ENCODE results near the gene LRRC15.

GRCh38 chr3:194350726-194351071 is 18.8 kb downstream of the LRRC15 start:
- no peak for TF ChIP-seq CTCF (conservative IDR thresholded peaks at IDR 0.05; ENCODE audit: low read depth in 2 of 2)
- TF ChIP-seq EZH2 (IDR thresholded peaks at IDR 0.05; ENCODE audit: low read depth, unreplicated experiment), result no peak
- TF ChIP-seq EZH2phosphoT487 (IDR thresholded peaks at IDR 0.05; ENCODE audit: unreplicated experiment), result no peak
- TF ChIP-seq ZNF114 (CRISPR knock-in tag; IDR thresholded peaks at IDR 0.05), result no peak
- TF ChIP-seq POLR2AphosphoS5 (IDR thresholded peaks at IDR 0.05; ENCODE audit: low read depth), result no peak
- TF ChIP-seq, protein P1, sequence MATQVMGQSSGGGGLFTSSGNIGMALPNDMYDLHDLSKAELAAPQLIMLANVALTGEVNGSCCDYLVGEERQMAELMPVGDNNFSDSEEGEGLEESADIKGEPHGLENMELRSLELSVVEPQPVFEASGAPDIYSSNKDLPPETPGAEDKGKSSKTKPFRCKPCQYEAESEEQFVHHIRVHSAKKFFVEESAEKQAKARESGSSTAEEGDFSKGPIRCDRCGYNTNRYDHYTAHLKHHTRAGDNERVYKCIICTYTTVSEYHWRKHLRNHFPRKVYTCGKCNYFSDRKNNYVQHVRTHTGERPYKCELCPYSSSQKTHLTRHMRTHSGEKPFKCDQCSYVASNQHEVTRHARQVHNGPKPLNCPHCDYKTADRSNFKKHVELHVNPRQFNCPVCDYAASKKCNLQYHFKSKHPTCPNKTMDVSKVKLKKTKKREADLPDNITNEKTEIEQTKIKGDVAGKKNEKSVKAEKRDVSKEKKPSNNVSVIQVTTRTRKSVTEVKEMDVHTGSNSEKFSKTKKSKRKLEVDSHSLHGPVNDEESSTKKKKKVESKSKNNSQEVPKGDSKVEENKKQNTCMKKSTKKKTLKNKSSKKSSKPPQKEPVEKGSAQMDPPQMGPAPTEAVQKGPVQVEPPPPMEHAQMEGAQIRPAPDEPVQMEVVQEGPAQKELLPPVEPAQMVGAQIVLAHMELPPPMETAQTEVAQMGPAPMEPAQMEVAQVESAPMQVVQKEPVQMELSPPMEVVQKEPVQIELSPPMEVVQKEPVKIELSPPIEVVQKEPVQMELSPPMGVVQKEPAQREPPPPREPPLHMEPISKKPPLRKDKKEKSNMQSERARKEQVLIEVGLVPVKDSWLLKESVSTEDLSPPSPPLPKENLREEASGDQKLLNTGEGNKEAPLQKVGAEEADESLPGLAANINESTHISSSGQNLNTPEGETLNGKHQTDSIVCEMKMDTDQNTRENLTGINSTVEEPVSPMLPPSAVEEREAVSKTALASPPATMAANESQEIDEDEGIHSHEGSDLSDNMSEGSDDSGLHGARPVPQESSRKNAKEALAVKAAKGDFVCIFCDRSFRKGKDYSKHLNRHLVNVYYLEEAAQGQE (IDR thresholded peaks at IDR 0.05; ENCODE audit: unreplicated experiment), result no peak
- no peak for TF ChIP-seq CREB1 (CRISPR knock-in tag; IDR thresholded peaks at IDR 0.05; ENCODE audit: low read depth)
